OCI-LY1 (cell line): ENCODE data around the gene LEKR1.

Experiments
- H2AFZ ChIP-seq: fragments of 200-600 bp; sonication (generic), shearing (Covaris generic); 2 replicates; pipeline ENCODE4 v1.6.0; 2014; ENCODE audit warnings: antibody characterized with exemption, mild to moderate bottlenecking, low read length
- H3F3A ChIP-seq: fragments of 200-600 bp; sonication (generic), shearing (Covaris generic); 2 replicates; pipeline ENCODE4 v1.6.0; 2014; ENCODE audit warnings: mild to moderate bottlenecking, antibody characterized with exemption, low read length, moderate library complexity; ENCODE audit not compliant: insufficient read depth
- H3K27ac ChIP-seq: fragments of 200-600 bp; sonication (generic); 2 replicates; pipeline ENCODE4 v1.5.1; 2014; ENCODE audit warnings: low read length, mixed run types, mild to moderate bottlenecking, low read depth; ENCODE audit not compliant: poor library complexity, severe bottlenecking
- H3K27me3 ChIP-seq: fragments of 200-600 bp; sonication (generic); 2 replicates; pipeline ENCODE4 v1.6.0; 2014; ENCODE audit warnings: antibody characterized with exemption, mild to moderate bottlenecking, low read length, moderate library complexity; ENCODE audit not compliant: insufficient read depth
- H3K36me3 ChIP-seq: fragments of 200-600 bp; sonication (generic); 2 replicates; pipeline ENCODE4 v1.6.1; 2014; ENCODE audit warnings: mild to moderate bottlenecking, antibody characterized with exemption, low read length, moderate library complexity, mixed read lengths; ENCODE audit not compliant: insufficient read depth
- H3K4me1 ChIP-seq: fragments of 200-600 bp; sonication (generic); 2 replicates; pipeline ENCODE4 v1.5.1; 2014; ENCODE audit warnings: mild to moderate bottlenecking, low read length, moderate library complexity; ENCODE audit not compliant: insufficient read depth, severe bottlenecking
- H3K4me2 ChIP-seq: fragments of 200-600 bp; sonication (generic), shearing (Covaris generic); 2 replicates; pipeline ENCODE4 v1.6.1; 2014; ENCODE audit warnings: low read length
- H3K4me3 ChIP-seq: fragments of 200-600 bp; sonication (generic); 2 replicates; pipeline ENCODE4 v1.5.1; 2014; ENCODE audit warnings: low read length, low read depth, mild to moderate bottlenecking, mixed read lengths; ENCODE audit not compliant: poor library complexity, severe bottlenecking
- H3K79me2 ChIP-seq: fragments of 200-600 bp; shearing (Covaris generic); 2 replicates; pipeline ENCODE4 v1.6.1; 2016; ENCODE audit warnings: mixed run types, low read length, mixed read lengths; ENCODE audit not compliant: insufficient read depth
- H3K9ac ChIP-seq: fragments of 200-600 bp; sonication (generic), shearing (Covaris generic); 2 replicates; pipeline ENCODE4 v1.6.1; 2014; ENCODE audit warnings: mild to moderate bottlenecking, low read length, mixed read lengths
- H3K9me2 ChIP-seq: fragments of 200-600 bp; sonication (generic), shearing (Covaris generic); 2 replicates; pipeline ENCODE4 v1.6.1; 2014; ENCODE audit warnings: low read depth, mild to moderate bottlenecking, low read length, mixed read lengths
- H3K9me3 ChIP-seq: fragments of 200-600 bp; shearing (Covaris generic); 2 replicates; pipeline ENCODE4 v1.6.1; 2014; ENCODE audit warnings: low read length, mixed read lengths
- H4K20me1 ChIP-seq: fragments of 200-600 bp; sonication (generic), shearing (Covaris generic); 2 replicates; pipeline ENCODE4 v1.6.0; 2016; ENCODE audit warnings: mild to moderate bottlenecking, low read length; ENCODE audit not compliant: insufficient read depth
- CTCF ChIP-seq: fragments of 200-600 bp; sonication (generic), shearing (Covaris generic); IDR thresholded peaks from 2 replicates; pipeline ENCODE4 v1.5.1; 2017; ENCODE audit warnings: mild to moderate bottlenecking, antibody characterized with exemption, low read length, moderate library complexity, mixed read lengths
- EZH2 ChIP-seq: fragments of 200-600 bp; sonication (generic), shearing (Covaris generic); IDR thresholded peaks from 2 replicates; pipeline ENCODE4 v1.8.0; 2017; ENCODE audit warnings: borderline replicate concordance, mixed run types, mild to moderate bottlenecking, antibody characterized with exemption, low read length, moderate library complexity, mixed read lengths

Gene LEKR1

GRCh38 chr3:156976933-156977332 lies 150.8 kb downstream of the LEKR1 start:
- Histone ChIP-seq H3K9me3 (no peaks in the 10 kb centered on the region), H3K79me2 (no peaks in the 10 kb centered on the region), H3F3A (no peaks in the 10 kb centered on the region), H3K27me3 (no peaks in the 10 kb centered on the region), H3K4me3 (no peak overlapping the region), H3K4me2 (no peak overlapping the region), H3K36me3 (no peaks in the 10 kb centered on the region), H4K20me1 (no peaks in the 10 kb centered on the region), H3K9me2 (no peaks in the 10 kb centered on the region), H3K9ac (no peak overlapping the region), H3K4me1 (peaks cover 48% of the 10 kb centered on the region), H2AFZ (no peak overlapping the region), H3K27ac (peak overlapping the region; percentile 93)
- TF ChIP-seq CTCF: no peak

GRCh38 chr3:156978481-156978961 lies 152.4 kb downstream of the LEKR1 start:
- no peak for TF ChIP-seq EZH2
- no peak for TF ChIP-seq CTCF
- H2AFZ ChIP-seq: peak overlapping the region; percentile 30; the same call in 1 of the 2 replicates
- H3F3A ChIP-seq: no peaks in the 10 kb centered on the region
- no peaks in the 10 kb centered on the region for H3K9me3 ChIP-seq
- peak overlapping the region; percentile 93 for H3K27ac ChIP-seq
- H3K36me3 ChIP-seq: no peaks in the 10 kb centered on the region
- H3K9ac ChIP-seq: peak overlapping the region; percentile 37
- no peaks in the 10 kb centered on the region for H3K27me3 ChIP-seq
- H3K9me2 ChIP-seq: no peaks in the 10 kb centered on the region
- peaks cover 48% of the 10 kb centered on the region for H3K4me1 ChIP-seq
- no peaks in the 10 kb centered on the region for H3K79me2 ChIP-seq
- H3K4me3 ChIP-seq: peak overlapping the region; percentile 29
- H3K4me2 ChIP-seq: peak overlapping the region; percentile 59
- H4K20me1 ChIP-seq: no peaks in the 10 kb centered on the region

GRCh38 chr3:156981005-156981404 lies 154.9 kb downstream of the LEKR1 start:
- H3K9me2 ChIP-seq: no peaks in the 10 kb centered on the region
- H3K4me3 ChIP-seq: no peak overlapping the region
- H3K4me1 ChIP-seq: peaks cover 36% of the 10 kb centered on the region
- no peaks in the 10 kb centered on the region for H3K79me2 ChIP-seq
- no peak for TF ChIP-seq CTCF
- TF ChIP-seq EZH2: no peak
- no peak overlapping the region for H3K9ac ChIP-seq
- H3K9me3 ChIP-seq: no peaks in the 10 kb centered on the region
- no peak overlapping the region for H2AFZ ChIP-seq
- no peaks in the 10 kb centered on the region for H4K20me1 ChIP-seq
- no peaks in the 10 kb centered on the region for H3K27me3 ChIP-seq
- no peak overlapping the region for H3K27ac ChIP-seq
- H3K36me3 ChIP-seq: no peaks in the 10 kb centered on the region
- no peaks in the 10 kb centered on the region for H3F3A ChIP-seq
- no peak overlapping the region for H3K4me2 ChIP-seq
